ENCODE measurements around the gene ARSB. TPM values are rescaled to one million over a fixed set of nuclear protein-coding genes. Genes with fewer than 3 reads are reported as not detected.

ARSB gene
- total and polyA plus RNA-seq, 2 donors (not counting 1 experiment from before 2014, with no cell fraction given), result 4.6 to 9.8 TPM

- ATAC-seq (ENCODE audit: low read depth), result no peak
- CTCF ChIA-PET, result no interaction called here
- no peak overlapping the region for H3K4me2 ChIP-seq (replicated peaks; ENCODE audit: low read depth, low read length, poor library complexity, severe bottlenecking)
Measured at GRCh38 chr5:78768781-78769380, 216.2 kb downstream of the ARSB start.

More at GRCh38 chr5:78768781-78769380, 216.2 kb downstream of the ARSB start:
- Histone ChIP-seq H3K9me3 (ENCODE audit: control extremely low read depth in 1 of 3, control insufficient read depth in 2 of 3, insufficient read depth in 1 of 3, low read length in 2 of 3) (peaks cover 0 to 9% (median 0%) of the 10 kb centered on the region in 3 donors), H3K4me1 (ENCODE audit: control insufficient read depth in 2 of 2, insufficient read depth in 2 of 2, low read length in 2 of 2) (peaks cover 17 to 33% of the 10 kb centered on the region in 2 donors), H2AFZ (ENCODE audit: insufficient read depth, low read depth, low read length, poor library complexity, severe bottlenecking) (no peak overlapping the region), H3K4me3 (ENCODE audit: control extremely low read depth in 1 of 5, extremely low read depth in 1 of 5, insufficient read depth in 1 of 5, low read depth in 2 of 5, low read length in 4 of 5) (no peak overlapping the region), H3K9ac (ENCODE audit: low read length) (no peak overlapping the region), H3K27ac (ENCODE audit: low read length in 2 of 2) (no peak overlapping the region), H3K27me3 (replicated peaks in 1 of 4; ENCODE audit: control extremely low read depth in 1 of 4, control insufficient read depth in 3 of 4, insufficient read depth in 4 of 4, low read length in 3 of 4) (no peaks in the 10 kb centered on the region), H3K79me2 (ENCODE audit: control insufficient read depth, insufficient read depth, low read length) (no peaks in the 10 kb centered on the region), H4K20me1 (ENCODE audit: control insufficient read depth, insufficient read depth, low read length, poor library complexity, severe bottlenecking) (no peaks in the 10 kb centered on the region), H3K36me3 (replicated peaks in 1 of 2; ENCODE audit: control extremely low read depth in 1 of 2, control insufficient read depth in 1 of 2, extremely low read depth in 1 of 2, insufficient read depth in 2 of 2, low read length in 1 of 2) (no peaks in the 10 kb centered on the region)
- H3K27ac Mint-ChIP-seq, result no peak overlapping the region
- POLR2A ChIA-PET, result no interaction called here
- no peak for DNase-seq
- intact Hi-C loops (cut with micrococcal nuclease), result loop anchor here (10.0 kb wide), 2 partner anchors 116 to 216 kb away; partner anchors contain the start of gene ARSB
- WGBS (ENCODE audit: insufficient coverage), result 96% methylated on average over 4 of the region's 7 CpGs
- H3K9me3 Mint-ChIP-seq (ENCODE audit: insufficient read depth), result no peaks in the 10 kb centered on the region
- peaks cover 47% of the 10 kb centered on the region for H3K4me1 Mint-ChIP-seq
- TF ChIP-seq CTCF (IDR thresholded peaks at IDR 0.05), result no peak
- no peak for TF ChIP-seq EZH2 (IDR thresholded peaks at IDR 0.05; ENCODE audit: borderline replicate concordance, insufficient read depth, low read depth, low read length, poor library complexity, severe bottlenecking)
- H3K27me3 Mint-ChIP-seq, result no peaks in the 10 kb centered on the region
- no peak overlapping the region for H3K4me3 Mint-ChIP-seq
